Articular chondrocyte of knee joint (primary cell): ENCODE measurements around the gene MYO5C. TPM values are rescaled to one million over a fixed set of nuclear protein-coding genes. Genes with fewer than 3 reads are reported as not detected.

Source experiments
- small RNA-seq: library from RNA; depleted of rRNA; stranded (forward); fragments of <200 nt; gene quantifications from one replicate; pipeline ENCODE3, GENCODE V24; 2012
- total RNA-seq: library from RNA; depleted of rRNA; stranded (reverse); fragments of >200 nt; gene quantifications from 2 replicates; pipeline ENCODE4 v1.2.3, GENCODE V29; 2012

The MYO5C gene
- 0.52 and 1.2 TPM in 2 replicates for total RNA-seq

GRCh38 chr15:52295421-52296001 lies at the start of gene MYO5C:
MYO5C (minus strand) TSS chr15:52295804; CDS start chr15:52295636, 168 bp downstream.

GRCh38 chr15:52191207-52191606 lies 104.4 kb downstream of the MYO5C start, which contains the start of gene GNB5:
GNB5 (minus strand) TSS chr15:52191392; CDS start chr15:52184676, 6,716 bp downstream.

Small RNAs within 50 kb of the gene (small RNA-seq; reads per million reads assigned to genes)
- 0.15 reads per million for gene MIR1266
- gene RF00019, result not detected

Other genes with a start within 250 kb of the MYO5C start
- 0.13 and 0.43 TPM in 2 replicates for gene BCL2L10, start 183.0 kb downstream of the MYO5C start, total RNA-seq
- 21.0 and 24.2 TPM in 2 replicates for gene GNB5, start 104.4 kb downstream of the MYO5C start, total RNA-seq
- 68.3 and 69.9 TPM in 2 replicates for gene MYO5A, start 233.1 kb upstream of the MYO5C start, total RNA-seq